SK-N-SH treated with all-trans-retinoic acid at 6 μM for 48 hours (cell line): ENCODE results near the gene ARHGDIB.

Source experiments
- ARNTL ChIP-seq: fragments of 450-650 bp; formaldehyde crosslinking; IDR thresholded peaks from 2 replicates; pipeline ENCODE4 v1.5.0; 2020; ENCODE audit warnings: low read depth, mild to moderate bottlenecking, moderate library complexity, borderline replicate concordance
- ESRRG ChIP-seq: fragments of 250-450 bp; sonication (Bioruptor Pico); IDR thresholded peaks from 2 replicates; pipeline ENCODE4 v1.6.1; 2021; ENCODE audit warnings: mild to moderate bottlenecking
- ISL1 ChIP-seq: fragments of 250-450 bp; sonication (Bioruptor Pico); IDR thresholded peaks from 2 replicates; pipeline ENCODE4 v2.1.2; 2022; ENCODE audit warnings: mild to moderate bottlenecking, moderate library complexity

DNA sequence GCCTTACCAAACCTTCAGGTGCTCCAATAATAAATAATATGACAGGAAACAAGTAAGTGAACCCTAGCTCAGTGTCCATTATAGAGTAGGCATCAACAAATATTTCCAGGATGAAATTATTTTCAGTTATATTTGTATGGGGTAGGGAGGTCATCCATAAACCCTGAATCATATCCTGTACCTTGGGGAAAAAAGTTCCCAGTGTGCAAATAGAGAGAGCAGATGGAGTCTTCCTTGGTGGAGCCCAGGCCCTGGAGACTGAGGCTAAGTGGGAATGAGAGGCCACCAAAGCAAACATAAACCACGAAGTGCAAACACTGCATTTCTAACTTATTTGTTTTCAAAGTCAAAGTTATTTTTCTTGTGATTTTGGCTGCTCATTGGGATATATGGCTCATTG lies 14.5 kb downstream of the ARHGDIB start:
- TF ChIP-seq ISL1 (CRISPR knock-in tag) (no peak), ESRRG (no peak), ARNTL (no peak)
